Measurements from ENCODE around the gene PDE11A.

PDE11A gene

DNA sequence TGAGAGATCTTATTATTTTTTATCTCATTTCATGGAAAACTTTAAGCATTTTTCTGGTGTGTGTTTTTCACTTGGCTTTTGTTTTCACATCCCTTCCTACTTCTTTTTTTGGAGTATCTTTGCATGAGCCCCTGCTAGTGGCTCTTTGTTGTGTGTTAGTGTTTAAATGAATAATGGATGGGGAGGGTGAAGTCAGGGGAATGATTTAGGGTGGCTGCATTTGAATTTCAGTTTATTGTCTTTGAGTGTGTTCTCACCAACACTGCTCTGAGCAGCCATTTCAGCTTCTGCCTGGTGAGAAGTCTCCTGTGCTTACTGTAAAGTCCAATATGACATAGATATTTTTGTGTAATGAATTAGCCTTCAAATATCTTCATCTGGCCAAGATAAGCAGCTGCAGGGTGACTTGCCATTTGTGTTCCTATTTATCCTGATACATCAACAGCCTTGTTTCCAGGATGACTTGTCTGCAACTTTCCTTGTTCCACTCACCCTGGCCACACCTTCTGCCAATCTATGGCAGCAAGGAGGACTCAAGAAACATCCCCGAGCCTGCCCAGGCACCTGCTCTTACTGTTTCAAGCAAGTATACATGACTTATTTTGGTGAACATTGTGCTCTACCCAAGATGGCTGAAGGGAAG is 182.6 kb downstream of the PDE11A start:
- H3K9me3 Mint-ChIP-seq, result no peaks in the 10 kb centered on the region
- DNase-seq (no peak), ATAC-seq (replicated peaks) (no peak)
- no peak overlapping the region for H3K27ac Mint-ChIP-seq
- H3K36me3 Mint-ChIP-seq (ENCODE audit: insufficient read depth), result no peaks in the 10 kb centered on the region
- H3K4me3 Mint-ChIP-seq, result no peak overlapping the region
- no peaks in the 10 kb centered on the region for H3K4me1 Mint-ChIP-seq (ENCODE audit: low read depth in 2 of 2)
- peaks cover 16 to 31% of the 10 kb centered on the region in 2 donors for H3K27me3 Mint-ChIP-seq

DNA sequence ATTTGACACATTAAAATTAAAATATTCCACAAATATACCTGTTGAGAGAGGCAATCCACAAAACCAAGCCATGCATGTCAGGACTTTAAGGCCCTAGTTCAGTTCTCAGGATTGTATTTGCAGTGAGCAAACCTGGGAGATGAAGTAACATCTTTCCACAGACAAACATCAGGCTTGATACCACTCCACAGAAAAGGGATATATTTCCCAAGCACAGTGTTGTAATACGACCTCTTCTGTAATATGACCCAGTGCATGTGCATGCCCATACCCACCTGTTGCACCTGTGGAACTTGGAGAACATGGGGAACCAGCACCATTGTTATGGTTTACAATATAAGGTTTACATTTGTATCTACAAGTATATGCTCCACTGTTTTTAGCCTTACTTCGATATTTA is 184.0 kb downstream of the PDE11A start:
- Mint-ChIP-seq H3K27ac (no peak overlapping the region), H3K4me1 (ENCODE audit: low read depth in 2 of 2) (no peaks in the 10 kb centered on the region), H3K4me3 (no peak overlapping the region), H3K36me3 (ENCODE audit: insufficient read depth) (no peaks in the 10 kb centered on the region), H3K27me3 (peaks cover 9 to 24% of the 10 kb centered on the region in 2 donors), H3K9me3 (no peaks in the 10 kb centered on the region)
- DNase-seq, result no peak
- ATAC-seq (replicated peaks), result no peak

- Mint-ChIP-seq H3K27me3 (peaks cover 9 to 20% of the 10 kb centered on the region in 2 donors), H3K36me3 (ENCODE audit: insufficient read depth) (no peaks in the 10 kb centered on the region), H3K27ac (no peak overlapping the region), H3K4me1 (ENCODE audit: low read depth in 2 of 2) (no peaks in the 10 kb centered on the region), H3K4me3 (no peak overlapping the region), H3K9me3 (no peaks in the 10 kb centered on the region)
- DNase-seq (no peak), ATAC-seq (replicated peaks) (no peak)
Observed at GRCh38 chr2:177887722-177888121, 184.9 kb downstream of the PDE11A start.

- DNase-seq, result no peak
- Mint-ChIP-seq H3K9me3 (no peaks in the 10 kb centered on the region), H3K4me3 (no peak overlapping the region), H3K4me1 (ENCODE audit: low read depth in 2 of 2) (no peaks in the 10 kb centered on the region), H3K27me3 (peaks cover 7 to 17% of the 10 kb centered on the region in 2 donors), H3K27ac (no peak overlapping the region), H3K36me3 (ENCODE audit: insufficient read depth) (no peaks in the 10 kb centered on the region)
- ATAC-seq (replicated peaks), result no peak
Observed at GRCh38 chr2:177886824-177887223, 185.8 kb downstream of the PDE11A start.

DNA sequence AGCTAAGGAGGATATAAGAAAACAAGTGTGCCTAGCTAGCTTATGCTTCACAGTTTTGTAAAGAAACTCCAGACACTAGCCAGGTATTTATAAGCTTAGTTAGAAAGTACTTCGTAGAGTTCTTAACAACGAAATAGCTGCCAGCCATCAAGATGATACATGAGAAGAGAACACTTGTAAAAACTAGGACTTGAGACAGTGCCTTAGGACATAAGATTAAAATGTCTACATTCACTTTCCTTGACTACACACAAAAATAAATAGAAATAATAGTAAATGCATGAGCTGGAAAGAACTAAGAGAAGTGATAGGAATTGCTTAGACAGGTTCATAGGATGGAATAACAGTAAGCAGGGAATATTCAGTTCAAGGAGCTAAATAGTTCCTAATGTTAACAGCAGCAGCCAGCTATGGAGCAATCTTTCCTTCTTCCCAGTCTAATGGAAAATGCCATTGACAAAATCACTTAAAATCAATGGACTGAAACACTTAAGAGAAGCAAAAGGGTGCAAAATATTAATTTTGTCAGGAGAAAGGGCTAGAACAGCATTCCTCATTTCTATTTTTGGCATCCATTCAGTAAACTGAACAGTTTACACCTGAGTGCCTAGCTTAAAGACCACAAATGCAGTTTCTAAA is 186.6 kb downstream of the PDE11A start:
- H3K4me3 Mint-ChIP-seq, result no peak overlapping the region
- no peaks in the 10 kb centered on the region for H3K36me3 Mint-ChIP-seq (ENCODE audit: insufficient read depth)
- ATAC-seq (replicated peaks), result no peak
- no peak for DNase-seq
- H3K27me3 Mint-ChIP-seq, result peaks cover 7 to 17% of the 10 kb centered on the region in 2 donors
- no peaks in the 10 kb centered on the region for H3K9me3 Mint-ChIP-seq
- H3K4me1 Mint-ChIP-seq (ENCODE audit: low read depth in 2 of 2), result no peaks in the 10 kb centered on the region
- H3K27ac Mint-ChIP-seq, result no peak overlapping the region

- Mint-ChIP-seq H3K4me1 (ENCODE audit: low read depth in 2 of 2) (no peaks in the 10 kb centered on the region), H3K4me3 (no peak overlapping the region), H3K27ac (no peak overlapping the region), H3K27me3 (peaks cover 12 to 17% of the 10 kb centered on the region in 2 donors), H3K36me3 (ENCODE audit: insufficient read depth) (no peaks in the 10 kb centered on the region), H3K9me3 (no peaks in the 10 kb centered on the region)
- ATAC-seq (replicated peaks) (no peak), DNase-seq (no peak)
Observed at GRCh38 chr2:177883177-177883576, 189.4 kb downstream of the PDE11A start.

- no peaks in the 10 kb centered on the region for H3K4me1 Mint-ChIP-seq (ENCODE audit: low read depth in 2 of 2)
- DNase-seq (no peak), ATAC-seq (replicated peaks) (no peak)
- H3K27me3 Mint-ChIP-seq, result peaks cover 12 to 20% of the 10 kb centered on the region in 2 donors
- H3K27ac Mint-ChIP-seq, result no peak overlapping the region
- no peaks in the 10 kb centered on the region for H3K9me3 Mint-ChIP-seq
- no peak overlapping the region for H3K4me3 Mint-ChIP-seq
- no peaks in the 10 kb centered on the region for H3K36me3 Mint-ChIP-seq (ENCODE audit: insufficient read depth)
Observed at GRCh38 chr2:177882501-177882900, 190.1 kb downstream of the PDE11A start.

GRCh38 chr2:177881921-177882320 is 190.7 kb downstream of the PDE11A start:
- H3K27ac Mint-ChIP-seq, result no peak overlapping the region
- DNase-seq, result no peak
- no peaks in the 10 kb centered on the region for H3K9me3 Mint-ChIP-seq

DNA sequence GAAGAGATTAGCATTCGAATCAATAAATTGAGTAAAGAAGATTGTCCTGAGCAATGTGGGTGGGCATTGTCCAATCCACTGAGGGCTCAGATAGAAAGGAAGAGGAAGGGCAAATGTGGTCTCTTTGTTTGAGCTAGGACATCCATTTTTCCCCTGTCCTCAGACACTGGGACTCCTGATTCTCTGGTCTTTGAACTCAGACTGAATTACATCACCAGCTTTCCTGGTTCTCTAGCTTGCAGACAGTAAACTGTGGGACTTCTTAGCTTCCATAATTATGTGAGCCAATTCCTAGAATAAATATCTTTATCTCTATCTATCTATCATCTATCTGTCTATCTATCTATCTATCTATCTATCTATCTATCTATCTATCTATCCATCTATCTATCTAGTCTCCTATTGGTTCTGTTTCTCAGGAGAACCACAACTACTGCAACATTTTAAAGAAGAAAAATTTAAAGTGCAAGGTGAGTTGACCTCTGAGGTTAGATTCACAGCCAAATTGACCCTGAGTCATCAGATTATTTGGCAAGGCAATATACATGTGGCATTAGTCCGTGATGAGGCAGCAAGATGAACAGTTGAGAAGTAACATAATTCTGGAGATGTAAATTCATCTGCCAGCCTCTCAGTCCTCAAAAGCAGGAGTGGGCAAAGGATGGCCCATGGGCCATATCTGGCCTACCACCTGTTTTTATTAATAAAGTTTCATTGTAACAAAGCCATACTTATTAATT is 191.4 kb downstream of the PDE11A start:
- no peaks in the 10 kb centered on the region for H3K4me1 Mint-ChIP-seq (ENCODE audit: low read depth in 2 of 2)

More at GRCh38 chr2:177881921-177882320, 190.7 kb downstream of the PDE11A start:
- Mint-ChIP-seq H3K36me3 (ENCODE audit: insufficient read depth) (no peaks in the 10 kb centered on the region), H3K4me1 (ENCODE audit: low read depth in 2 of 2) (no peaks in the 10 kb centered on the region), H3K27me3 (peaks cover 12 to 24% of the 10 kb centered on the region in 2 donors), H3K4me3 (no peak overlapping the region)
- ATAC-seq (replicated peaks), result no peak

DNA sequence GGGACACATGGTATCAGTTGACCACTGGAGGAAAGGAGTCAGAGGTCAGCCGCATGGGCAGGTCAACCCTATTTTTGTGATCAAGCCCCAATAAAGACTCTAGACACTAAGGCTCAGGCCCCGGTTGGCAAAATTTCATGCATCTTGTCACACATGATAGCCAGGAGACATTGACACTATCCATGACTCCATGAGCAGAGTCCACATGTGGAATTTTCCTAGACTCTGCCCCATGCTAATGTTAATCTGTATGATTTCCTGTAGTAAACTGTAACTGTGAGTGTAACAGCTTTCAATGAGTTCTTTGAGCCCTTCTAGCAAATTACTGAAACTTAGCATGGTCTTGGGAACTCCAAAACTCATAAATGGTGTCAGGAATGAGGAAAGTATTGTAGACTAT is 192.3 kb downstream of the PDE11A start:
- peaks cover 12 to 25% of the 10 kb centered on the region in 2 donors for H3K27me3 Mint-ChIP-seq
- H3K4me3 Mint-ChIP-seq, result no peak overlapping the region
- no peaks in the 10 kb centered on the region for H3K9me3 Mint-ChIP-seq
- no peak for ATAC-seq (replicated peaks)
- no peak overlapping the region for H3K27ac Mint-ChIP-seq
- no peaks in the 10 kb centered on the region for H3K4me1 Mint-ChIP-seq (ENCODE audit: low read depth in 2 of 2)
- no peak for DNase-seq
- no peaks in the 10 kb centered on the region for H3K36me3 Mint-ChIP-seq (ENCODE audit: insufficient read depth)

More for the DNA sequence above, 191.4 kb downstream of the PDE11A start:
- no peak for ATAC-seq (replicated peaks)
- H3K27me3 Mint-ChIP-seq, result peaks cover 12 to 25% of the 10 kb centered on the region in 2 donors
- no peaks in the 10 kb centered on the region for H3K9me3 Mint-ChIP-seq
- H3K4me3 Mint-ChIP-seq, result no peak overlapping the region
- no peak overlapping the region for H3K27ac Mint-ChIP-seq
- no peak for DNase-seq
- no peaks in the 10 kb centered on the region for H3K36me3 Mint-ChIP-seq (ENCODE audit: insufficient read depth)

GRCh38 chr2:177876950-177877349 is 195.6 kb downstream of the PDE11A start:
- H3K36me3 Mint-ChIP-seq (ENCODE audit: insufficient read depth), result no peaks in the 10 kb centered on the region
- ATAC-seq (replicated peaks), result no peak
- no peak overlapping the region for H3K4me3 Mint-ChIP-seq
- peaks cover 4 to 22% of the 10 kb centered on the region in 2 donors for H3K27me3 Mint-ChIP-seq
- H3K9me3 Mint-ChIP-seq, result no peaks in the 10 kb centered on the region
- H3K27ac Mint-ChIP-seq, result no peak overlapping the region
- no peaks in the 10 kb centered on the region for H3K4me1 Mint-ChIP-seq (ENCODE audit: low read depth in 2 of 2)
- no peak for DNase-seq

DNA sequence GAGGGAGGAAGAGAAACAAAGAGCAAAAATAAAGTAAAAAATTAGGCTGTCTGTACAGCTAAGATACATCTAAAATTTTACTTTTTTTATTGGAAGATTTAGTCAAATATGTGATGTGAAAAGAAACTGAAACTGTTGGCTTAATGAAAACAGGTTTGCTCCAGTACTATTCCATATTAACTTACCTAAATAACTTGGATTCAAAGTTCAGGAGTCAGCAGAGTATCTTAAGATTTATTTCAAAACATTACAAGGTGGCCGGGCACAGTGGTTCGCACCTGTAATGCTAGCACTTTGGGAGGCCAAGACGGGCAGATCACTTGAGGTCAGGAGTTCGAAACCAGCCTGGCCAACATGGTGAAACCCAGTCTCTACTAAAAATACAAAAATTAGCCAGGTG is 197.9 kb downstream of the PDE11A start:
- H3K9me3 Mint-ChIP-seq, result no peaks in the 10 kb centered on the region
- ATAC-seq (replicated peaks), result no peak
- no peak overlapping the region for H3K27ac Mint-ChIP-seq
- H3K27me3 Mint-ChIP-seq, result peaks cover 0 to 28% of the 10 kb centered on the region in 2 donors
- H3K4me3 Mint-ChIP-seq, result no peak overlapping the region
- H3K4me1 Mint-ChIP-seq (ENCODE audit: low read depth in 2 of 2), result no peaks in the 10 kb centered on the region
- no peaks in the 10 kb centered on the region for H3K36me3 Mint-ChIP-seq (ENCODE audit: insufficient read depth)
- DNase-seq, result no peak

DNA sequence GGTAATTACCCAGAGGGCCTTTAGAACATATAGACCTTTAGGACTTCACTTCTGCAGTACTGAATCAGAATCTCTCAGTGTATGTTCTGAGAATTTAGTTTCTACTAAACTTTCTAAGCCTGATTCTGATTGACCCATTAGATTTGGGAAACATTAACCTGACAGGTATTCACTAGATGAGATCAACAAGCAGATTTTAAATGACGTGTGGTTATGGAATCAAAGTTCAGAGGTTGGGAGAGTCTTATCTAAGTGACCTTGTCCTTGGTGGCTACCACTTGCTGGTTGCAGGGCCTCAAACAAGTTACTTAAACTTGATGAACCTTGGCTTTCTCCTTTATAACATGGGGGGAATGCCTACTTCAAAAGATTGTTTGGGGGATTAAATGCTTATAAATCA is 198.7 kb downstream of the PDE11A start:
- no peaks in the 10 kb centered on the region for H3K9me3 Mint-ChIP-seq
- DNase-seq, result no peak
- ATAC-seq (replicated peaks), result no peak
- H3K27ac Mint-ChIP-seq, result no peak overlapping the region
- H3K4me3 Mint-ChIP-seq, result no peak overlapping the region
- H3K36me3 Mint-ChIP-seq (ENCODE audit: insufficient read depth), result no peaks in the 10 kb centered on the region
- no peaks in the 10 kb centered on the region for H3K4me1 Mint-ChIP-seq (ENCODE audit: low read depth in 2 of 2)
- peaks cover 0 to 28% of the 10 kb centered on the region in 2 donors for H3K27me3 Mint-ChIP-seq

GRCh38 chr2:177872286-177872685 is 200.3 kb downstream of the PDE11A start:
- ATAC-seq (replicated peaks) (no peak), DNase-seq (no peak)
- Mint-ChIP-seq H3K27me3 (peaks cover 0 to 23% of the 10 kb centered on the region in 2 donors), H3K27ac (no peak overlapping the region), H3K36me3 (ENCODE audit: insufficient read depth) (no peaks in the 10 kb centered on the region), H3K4me3 (no peak overlapping the region), H3K4me1 (ENCODE audit: low read depth in 2 of 2) (no peaks in the 10 kb centered on the region), H3K9me3 (no peaks in the 10 kb centered on the region)

All from effector memory CD8-positive, alpha-beta T cell (primary cell).